NB4 (cell line): Measurements from ENCODE around the gene CTNNA2.

Experiments
- DNase-seq: peaks from one replicate; pipeline ENCODE4 v3.0.0; 2010; ENCODE audit warnings: low read depth
- H3K4me3 ChIP-seq: one replicate; pipeline ENCODE4 v1.5.1; 2011; ENCODE audit warnings: mild to moderate bottlenecking, low read depth, low read length, moderate library complexity
- CTCF ChIP-seq: IDR thresholded peaks from one replicate; pipeline ENCODE4 v1.5.1; 2012; ENCODE audit warnings: low read depth, low read length
- MAX ChIP-seq: IDR thresholded peaks from 2 replicates; pipeline ENCODE4 v1.6.1; 2011; ENCODE audit warnings: low read depth, low read length
- MYC ChIP-seq: IDR thresholded peaks from 2 replicates; pipeline ENCODE4 v1.6.1; 2011; ENCODE audit warnings: low read depth, low read length
- POLR2A ChIP-seq: IDR thresholded peaks from 2 replicates; pipeline ENCODE4 v1.6.1; 2011; ENCODE audit warnings: mild to moderate bottlenecking; ENCODE audit not compliant: insufficient read length; ENCODE audit errors: extremely low read depth

Gene CTNNA2

GRCh38 chr2:79686884-79687283 lies 174.0 kb downstream of the CTNNA2 start:
- no peak for TF ChIP-seq CTCF
- TF ChIP-seq POLR2A: no peak
- H3K4me3 ChIP-seq: no peak overlapping the region
- no peak for DNase-seq

- H3K4me3 ChIP-seq: no peak overlapping the region
- TF ChIP-seq MYC: no peak
- no peak for TF ChIP-seq POLR2A
- TF ChIP-seq MAX: no peak
- TF ChIP-seq CTCF: no peak
- DNase-seq: no peak
These were observed 182.4 kb downstream of the CTNNA2 start for GRCh38 chr2:79695248-79695647.

GRCh38 chr2:79697200-79697599 lies 184.3 kb downstream of the CTNNA2 start:
- TF ChIP-seq MYC: no peak
- no peak for TF ChIP-seq MAX
- no peak for TF ChIP-seq POLR2A
- no peak for TF ChIP-seq CTCF
- H3K4me3 ChIP-seq: no peak overlapping the region
- DNase-seq: no peak

- H3K4me3 ChIP-seq: no peak overlapping the region
- DNase-seq: no peak
- TF ChIP-seq MYC (no peak), MAX (no peak), CTCF (no peak), POLR2A (no peak)
These were observed 187.8 kb downstream of the CTNNA2 start for GRCh38 chr2:79700651-79701050.

GRCh38 chr2:79702905-79703304 lies 190.1 kb downstream of the CTNNA2 start:
- H3K4me3 ChIP-seq: no peak overlapping the region
- DNase-seq: peak; percentile 3
- TF ChIP-seq CTCF (no peak), MYC (no peak), POLR2A (no peak), MAX (no peak)

GRCh38 chr2:79711098-79711497 lies 198.2 kb downstream of the CTNNA2 start:
- DNase-seq: no peak
- TF ChIP-seq MAX (no peak), CTCF (no peak), POLR2A (no peak), MYC (no peak)
- H3K4me3 ChIP-seq: no peak overlapping the region
